ENCODE results near the gene KIF5B. TPM values are rescaled to one million over a fixed set of nuclear protein-coding genes. Genes with fewer than 3 reads are reported as not detected.
A peak's percentile ranks its signal among the peaks of the same experiment; 100 is the strongest.

KIF5B gene
- total RNA-seq, 1 donor from 2014 or later, result 160 TPM

GRCh38 chr10:31961277-31962074 is 94.7 kb downstream of the KIF5B start:
- H3K27me3 ChIP-seq (ENCODE audit: insufficient read depth, low read length), result no peaks in the 10 kb centered on the region
- no peak overlapping the region for H3K4me3 ChIP-seq (ENCODE audit: insufficient read depth, low read depth, low read length)
- no peak overlapping the region for H3K9ac ChIP-seq (ENCODE audit: low read length)
- Mint-ChIP-seq H3K36me3 (ENCODE audit: low read depth, unreplicated experiment) (peaks cover 6% of the 10 kb centered on the region), H3K27ac (ENCODE audit: unreplicated experiment) (no peak overlapping the region), H3K27me3 (ENCODE audit: low read depth, unreplicated experiment) (no peaks in the 10 kb centered on the region), H3K4me3 (ENCODE audit: unreplicated experiment) (no peak overlapping the region), H3K9me3 (ENCODE audit: unreplicated experiment) (peaks cover 9% of the 10 kb centered on the region), H3K4me1 (ENCODE audit: low read depth, unreplicated experiment) (peaks cover 11% of the 10 kb centered on the region)
- peak; percentile 79 for DNase-seq (ENCODE audit: low read depth)
- peaks cover 6% of the 10 kb centered on the region for H3K4me1 ChIP-seq (ENCODE audit: insufficient read depth, low read length)
- TF ChIP-seq EZH2 (IDR thresholded peaks at IDR 0.05; ENCODE audit: insufficient read depth, low read length) (no peak), CTCF (IDR thresholded peaks at IDR 0.05; ENCODE audit: insufficient read depth, low read depth, low read length) (no peak)
- peak overlapping the region; percentile 69 for H3K4me2 ChIP-seq (ENCODE audit: low read length)
- no peak overlapping the region for H2AFZ ChIP-seq (ENCODE audit: low read depth, low read length)
- H4K20me1 ChIP-seq (ENCODE audit: insufficient read depth, low read length), result no peaks in the 10 kb centered on the region
- no peak for FAIRE-seq
- H3K36me3 ChIP-seq (ENCODE audit: insufficient read depth, low read length), result no peaks in the 10 kb centered on the region
- H3K27ac ChIP-seq (ENCODE audit: low read depth, low read length), result no peak overlapping the region
- no peaks in the 10 kb centered on the region for H3K9me3 ChIP-seq (ENCODE audit: insufficient read depth, low read depth, low read length)
- no peaks in the 10 kb centered on the region for H3K79me2 ChIP-seq (ENCODE audit: insufficient read depth, low read length)

DNA sequence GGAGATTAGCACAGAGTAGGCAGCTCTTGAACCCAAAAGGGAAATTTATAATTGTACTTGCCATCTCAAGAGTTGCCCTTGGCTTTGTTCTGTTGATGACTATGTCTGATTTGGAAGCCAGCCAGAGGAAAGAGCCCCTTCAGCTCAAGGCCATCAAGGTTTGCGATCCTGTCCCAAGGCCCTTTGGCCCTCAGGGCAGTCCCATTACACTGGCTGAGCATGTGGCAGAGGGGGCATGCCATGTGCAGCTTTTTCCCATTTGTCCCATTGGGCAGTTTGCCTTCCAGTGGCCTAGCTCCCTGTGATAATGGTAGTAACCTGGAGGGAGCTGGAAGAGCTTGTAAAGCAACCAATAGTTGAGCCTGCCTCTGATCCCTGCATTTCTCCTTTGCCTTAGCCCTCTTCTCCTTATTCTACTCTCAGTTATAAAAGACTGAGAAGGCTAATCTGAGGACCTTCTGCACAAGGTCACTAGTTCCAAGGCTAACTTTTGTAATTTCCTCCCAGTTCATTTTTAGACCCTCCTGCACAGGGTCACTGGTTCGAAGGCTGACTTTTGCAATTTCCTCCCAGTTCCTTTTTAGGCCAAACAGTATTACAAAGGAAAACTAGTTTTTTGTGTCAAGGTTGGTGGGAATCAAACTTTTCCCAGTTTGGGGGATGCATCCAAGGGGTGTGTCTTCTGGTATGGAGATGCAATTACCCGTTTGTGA is 96.6 kb downstream of the KIF5B start:
- TF ChIP-seq EZH2 (IDR thresholded peaks at IDR 0.05; ENCODE audit: insufficient read depth, low read length) (no peak), CTCF (IDR thresholded peaks at IDR 0.05; ENCODE audit: insufficient read depth, low read depth, low read length) (no peak)
- Mint-ChIP-seq H3K4me1 (ENCODE audit: low read depth, unreplicated experiment) (peaks cover 11% of the 10 kb centered on the region), H3K27me3 (ENCODE audit: low read depth, unreplicated experiment) (no peaks in the 10 kb centered on the region), H3K27ac (ENCODE audit: unreplicated experiment) (no peak overlapping the region), H3K9me3 (ENCODE audit: unreplicated experiment) (peaks cover 10% of the 10 kb centered on the region), H3K36me3 (ENCODE audit: low read depth, unreplicated experiment) (peaks cover 10% of the 10 kb centered on the region), H3K4me3 (ENCODE audit: unreplicated experiment) (no peak overlapping the region)
- DNase-seq (ENCODE audit: low read depth) (no peak), FAIRE-seq (no peak)
- Histone ChIP-seq H3K79me2 (ENCODE audit: insufficient read depth, low read length) (no peaks in the 10 kb centered on the region), H3K4me2 (ENCODE audit: low read length) (no peak overlapping the region), H3K4me3 (ENCODE audit: insufficient read depth, low read depth, low read length) (no peak overlapping the region), H3K9ac (ENCODE audit: low read length) (no peak overlapping the region), H3K9me3 (ENCODE audit: insufficient read depth, low read depth, low read length) (no peaks in the 10 kb centered on the region), H4K20me1 (ENCODE audit: insufficient read depth, low read length) (no peaks in the 10 kb centered on the region), H3K4me1 (ENCODE audit: insufficient read depth, low read length) (peaks cover 6% of the 10 kb centered on the region), H3K27me3 (ENCODE audit: insufficient read depth, low read length) (no peaks in the 10 kb centered on the region), H2AFZ (ENCODE audit: low read depth, low read length) (no peak overlapping the region), H3K27ac (ENCODE audit: low read depth, low read length) (no peak overlapping the region), H3K36me3 (ENCODE audit: insufficient read depth, low read length) (no peaks in the 10 kb centered on the region)

Other genes starting within 250 kb of the KIF5B start
- 21.3 and 24.9 TPM in 2 replicates for gene ARHGAP12, start 127.6 kb downstream of the KIF5B start, total RNA-seq

Measured in astrocyte (in vitro differentiated cells and primary cell).